ENCODE results near the gene EFNB3. TPM values are rescaled to one million over a fixed set of nuclear protein-coding genes. Genes with fewer than 3 reads are reported as not detected.

EFNB3 gene
- total RNA-seq, 4 donors from 2014 or later: 5.4 to 8.5 (median 7.6) TPM

DNA sequence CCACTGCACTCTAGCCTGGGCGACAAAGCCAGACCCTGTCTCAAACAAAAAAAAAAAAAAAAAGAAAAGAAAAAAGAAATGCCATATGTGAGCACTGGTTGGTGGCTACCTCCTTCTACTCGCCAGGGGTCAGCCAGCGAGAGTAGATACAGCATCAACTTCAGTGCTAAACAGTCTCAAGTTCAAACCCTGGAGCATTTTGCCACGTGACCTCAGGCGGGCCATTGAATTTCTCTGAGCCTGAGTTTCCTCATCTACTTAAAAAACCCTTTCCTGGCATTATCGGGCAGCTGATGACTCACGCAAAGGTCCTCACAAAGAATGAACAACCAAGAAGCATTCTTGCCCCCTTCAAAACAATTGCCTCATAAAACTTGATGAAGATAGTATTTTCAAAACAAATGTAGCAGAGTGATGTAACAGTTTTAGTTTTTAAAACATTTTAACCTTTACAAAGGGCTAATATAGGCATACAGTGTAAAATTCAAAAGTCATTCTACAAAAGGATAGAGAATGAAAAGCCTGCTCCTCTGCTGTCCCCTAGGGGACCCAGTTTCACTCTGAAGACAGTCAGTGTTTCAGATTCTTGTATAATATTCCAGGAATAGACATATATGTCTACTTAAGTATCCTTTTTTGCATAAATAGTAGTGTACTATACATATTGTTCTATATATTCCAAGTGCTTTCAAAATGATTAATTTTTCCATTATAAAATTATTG is 40.9 kb downstream of the EFNB3 start:
- DNase-seq (ENCODE audit: low spot score in 2 of 2): peak in 1 of 2 donors; percentile 20
- intact Hi-C loops (cut with DNase I; ENCODE audit: low total_unique reads): loop anchor here (10.0 kb wide), 1 partner anchor 69 kb away; no protein-coding TSS in a partner anchor
- H3K4me3 ChIP-seq (ENCODE audit: low read depth, poor library complexity, severe bottlenecking): no peak overlapping the region
- 45 to 51% methylated on average over 7 of the region's 7 CpGs for WGBS, 2 donors
- TF ChIP-seq CTCF (IDR thresholded peaks at IDR 0.05): no peak
- no peak for TF ChIP-seq POLR2A (IDR thresholded peaks at IDR 0.05)

DNA sequence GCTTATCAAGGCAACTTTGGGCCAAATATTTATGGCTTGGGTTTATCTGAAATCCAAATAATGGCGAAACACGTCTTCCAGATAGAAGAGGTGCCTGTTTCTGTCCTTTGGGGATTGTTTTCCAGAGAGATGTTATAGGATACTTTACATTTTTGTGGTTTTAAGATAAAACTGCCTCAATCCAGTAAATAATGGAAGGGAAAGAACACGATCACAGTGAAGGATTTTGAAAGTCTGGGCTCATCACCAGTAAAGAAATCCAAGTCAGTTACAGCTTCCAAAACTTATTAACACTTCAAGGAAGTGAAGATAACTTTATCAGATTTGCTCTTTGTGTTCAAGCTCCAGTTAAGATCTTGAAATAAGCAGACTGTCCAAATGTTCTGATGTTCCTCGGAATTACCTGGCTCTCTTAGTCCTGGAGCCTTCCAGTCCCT is 42.7 kb downstream of the EFNB3 start:
- intact Hi-C loops (cut with DNase I; ENCODE audit: low total_unique reads): loop anchor here (10.0 kb wide), 1 partner anchor 67 kb away; no protein-coding TSS in a partner anchor
- 31 to 47% methylated on average over 4 of the region's 4 CpGs for WGBS, 2 donors
- no peak for DNase-seq (ENCODE audit: low spot score in 2 of 2)
- TF ChIP-seq CTCF (IDR thresholded peaks at IDR 0.05) (no peak), POLR2A (IDR thresholded peaks at IDR 0.05) (no peak)
- H3K4me3 ChIP-seq (ENCODE audit: low read depth, poor library complexity, severe bottlenecking): no peak overlapping the region

DNA sequence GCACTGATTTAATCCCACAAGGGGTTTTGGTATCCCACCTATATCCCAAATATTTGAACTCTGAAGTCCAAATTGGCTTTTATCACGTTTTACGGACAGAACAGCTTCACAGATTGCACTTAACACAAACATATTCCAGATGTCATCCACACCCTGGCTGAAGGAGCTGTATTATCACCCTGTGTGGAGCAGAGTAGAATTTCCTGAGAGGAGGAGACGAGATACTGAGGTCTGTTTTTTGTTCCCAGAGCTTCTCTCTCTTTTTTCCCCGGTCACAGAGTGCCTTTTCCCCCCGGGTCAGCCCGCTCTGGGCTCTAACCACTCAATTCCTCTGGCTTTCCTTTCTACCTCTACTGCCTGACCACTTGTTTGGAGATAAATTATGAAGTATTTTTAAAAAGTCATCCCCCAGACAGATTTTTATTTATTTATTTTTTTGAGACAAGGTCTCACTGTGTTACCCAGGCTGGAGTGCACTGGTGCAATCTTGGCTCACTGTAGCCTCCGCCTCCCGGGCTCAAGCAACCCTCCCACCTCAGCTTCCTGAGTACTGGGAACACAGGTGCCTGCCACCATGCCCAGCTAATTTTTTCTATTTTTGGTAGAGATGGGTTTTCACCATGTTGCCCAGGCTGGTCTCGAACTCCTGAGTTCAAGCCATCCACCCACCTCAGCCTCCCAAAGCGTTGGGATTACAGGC is 43.2 kb downstream of the EFNB3 start:
- WGBS, 2 donors: 49 to 63% methylated on average over 10 of the region's 10 CpGs
- TF ChIP-seq CTCF (IDR thresholded peaks at IDR 0.05): no peak
- TF ChIP-seq POLR2A (IDR thresholded peaks at IDR 0.05): no peak
- H3K4me3 ChIP-seq (ENCODE audit: low read depth, poor library complexity, severe bottlenecking): no peak overlapping the region
- DNase-seq (ENCODE audit: low spot score in 2 of 2): no peak
- intact Hi-C loops (cut with DNase I; ENCODE audit: low total_unique reads): loop anchor here (10.0 kb wide), 1 partner anchor 67 kb away; no protein-coding TSS in a partner anchor

DNA sequence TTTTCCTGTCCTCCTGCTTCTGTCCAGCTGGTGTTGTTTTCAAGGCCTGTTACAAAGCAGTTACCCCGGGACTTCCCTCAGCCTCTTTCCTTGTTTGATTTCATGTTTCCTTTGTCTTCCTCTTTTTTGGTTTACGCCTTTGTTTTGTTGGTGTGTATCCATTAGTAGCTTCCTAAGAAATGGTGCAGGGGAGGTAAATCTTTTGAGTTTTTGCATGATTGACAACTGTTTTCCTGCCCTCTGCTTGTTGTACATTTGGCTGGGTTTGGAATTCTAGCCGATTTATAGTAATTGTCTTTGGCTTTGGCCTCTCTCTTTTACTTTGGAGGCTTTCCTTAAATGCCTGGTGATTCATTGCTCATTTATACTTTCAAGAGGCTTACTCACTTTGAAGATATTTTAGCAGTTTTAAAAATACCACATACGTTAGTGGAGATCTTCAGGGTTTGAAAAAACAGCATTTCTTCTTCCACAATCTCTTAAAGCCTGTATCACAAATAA is 45.4 kb downstream of the EFNB3 start:
- TF ChIP-seq POLR2A (IDR thresholded peaks at IDR 0.05) (no peak), CTCF (IDR thresholded peaks at IDR 0.05) (no peak)
- intact Hi-C loops (cut with DNase I; ENCODE audit: low total_unique reads): no loop called here
- no peak for DNase-seq (ENCODE audit: low spot score in 2 of 2)
- H3K4me3 ChIP-seq (ENCODE audit: low read depth, poor library complexity, severe bottlenecking): no peak overlapping the region
- 72% methylated on average over 4 of the region's 4 CpGs for WGBS, 2 donors

- intact Hi-C loops (cut with DNase I; ENCODE audit: low total_unique reads): no loop called here
- H3K4me3 ChIP-seq (ENCODE audit: low read depth, poor library complexity, severe bottlenecking): no peak overlapping the region
- TF ChIP-seq POLR2A (IDR thresholded peaks at IDR 0.05) (no peak), CTCF (IDR thresholded peaks at IDR 0.05) (no peak)
- WGBS, 2 donors: 74 to 83% methylated on average over 8 of the region's 8 CpGs
- DNase-seq (ENCODE audit: low spot score in 2 of 2): no peak
Observed at GRCh38 chr17:7754656-7755055, 49.7 kb downstream of the EFNB3 start.
